Breast epithelium (tissue), 3 donors: ENCODE measurements around the gene TMEM186.

Experiments
- POLR2AphosphoS5 ChIP-seq, 3 donors: sonication (generic); formaldehyde crosslinking; IDR thresholded peaks; one replicate each; pipeline ENCODE4 v1.6.1; 2017; ENCODE audit warnings: antibody characterized with exemption in 3 of 3
- TF ChIP-seq, protein P1 (sequence below), 3 donors: fragments of 450-650 bp; IDR thresholded peaks; one replicate each; pipeline ENCODE4 v1.5.1; 2016 to 2017; ENCODE audit warnings: antibody characterized with exemption in 3 of 3, mild to moderate bottlenecking in 3 of 3, moderate library complexity in 3 of 3

DNA sequence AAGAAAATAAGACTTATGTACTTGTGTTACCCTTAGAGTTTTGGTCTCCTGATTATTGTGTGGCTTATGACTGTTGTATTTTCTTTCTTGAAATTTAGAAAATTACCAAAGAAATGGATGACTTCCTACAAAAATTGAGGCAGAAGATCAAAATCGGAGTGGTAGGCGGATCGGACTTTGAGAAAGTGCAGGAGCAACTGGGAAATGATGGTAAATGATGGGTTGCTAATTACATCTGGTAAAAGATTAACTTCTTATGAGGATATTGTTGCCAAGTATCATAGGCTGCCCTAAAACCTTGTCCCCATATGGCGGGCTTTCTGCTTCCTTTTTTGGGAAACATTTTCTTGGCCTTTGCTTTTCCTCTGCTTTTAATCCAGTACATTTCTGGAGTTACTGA, 4.3 kb upstream of the TMEM186 start:
- TF ChIP-seq, protein P1, sequence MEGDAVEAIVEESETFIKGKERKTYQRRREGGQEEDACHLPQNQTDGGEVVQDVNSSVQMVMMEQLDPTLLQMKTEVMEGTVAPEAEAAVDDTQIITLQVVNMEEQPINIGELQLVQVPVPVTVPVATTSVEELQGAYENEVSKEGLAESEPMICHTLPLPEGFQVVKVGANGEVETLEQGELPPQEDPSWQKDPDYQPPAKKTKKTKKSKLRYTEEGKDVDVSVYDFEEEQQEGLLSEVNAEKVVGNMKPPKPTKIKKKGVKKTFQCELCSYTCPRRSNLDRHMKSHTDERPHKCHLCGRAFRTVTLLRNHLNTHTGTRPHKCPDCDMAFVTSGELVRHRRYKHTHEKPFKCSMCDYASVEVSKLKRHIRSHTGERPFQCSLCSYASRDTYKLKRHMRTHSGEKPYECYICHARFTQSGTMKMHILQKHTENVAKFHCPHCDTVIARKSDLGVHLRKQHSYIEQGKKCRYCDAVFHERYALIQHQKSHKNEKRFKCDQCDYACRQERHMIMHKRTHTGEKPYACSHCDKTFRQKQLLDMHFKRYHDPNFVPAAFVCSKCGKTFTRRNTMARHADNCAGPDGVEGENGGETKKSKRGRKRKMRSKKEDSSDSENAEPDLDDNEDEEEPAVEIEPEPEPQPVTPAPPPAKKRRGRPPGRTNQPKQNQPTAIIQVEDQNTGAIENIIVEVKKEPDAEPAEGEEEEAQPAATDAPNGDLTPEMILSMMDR (IDR thresholded peaks at IDR 0.05), result no peak
- no peak for TF ChIP-seq POLR2AphosphoS5 (IDR thresholded peaks at IDR 0.05)
